Sigmoid colon (tissue), 4 donors: ENCODE data around the gene DCAF5.

ENCODE experiments used
- CTCF ChIP-seq, 4 experiments: fragments of 450-650 bp in 3 of 4; fragments of 200-600 bp in 1 of 4; IDR thresholded peaks; one replicate each; pipeline ENCODE4 v1.5.1; 2016 to 2019; ENCODE audit warnings: antibody characterized with exemption in 4 of 4, mild to moderate bottlenecking in 3 of 4, moderate library complexity in 2 of 4
- EP300 ChIP-seq, 4 donors: sonication (generic); formaldehyde crosslinking; IDR thresholded peaks; one replicate each; pipeline ENCODE4 v1.6.1; 2017; ENCODE audit warnings: antibody characterized with exemption in 4 of 4
- POLR2A ChIP-seq, 2 donors: fragments of 450-650 bp; IDR thresholded peaks; one replicate each; pipeline ENCODE4 v1.6.1; 2016; ENCODE audit warnings: antibody characterized with exemption in 2 of 2, mild to moderate bottlenecking in 2 of 2, moderate library complexity in 2 of 2
- POLR2AphosphoS5 ChIP-seq, 4 donors: sonication (generic); formaldehyde crosslinking; IDR thresholded peaks; one replicate each; pipeline ENCODE4 v1.6.1; 2017; ENCODE audit warnings: antibody characterized with exemption in 4 of 4

- no peak for TF ChIP-seq CTCF (IDR thresholded peaks at IDR 0.05)
- TF ChIP-seq POLR2AphosphoS5 (IDR thresholded peaks at IDR 0.05) = no peak
- no peak for TF ChIP-seq POLR2A (IDR thresholded peaks at IDR 0.05)
- no peak for TF ChIP-seq EP300 (IDR thresholded peaks at IDR 0.05)
Measured at GRCh38 chr14:69010648-69011047, 142.3 kb downstream of the DCAF5 start.
